HG02678 (cell line): ENCODE measurements around the gene LIPM.

Experiments
- ATAC-seq: cut with Tn5 transposase; IDR thresholded peaks from one replicate; pipeline ENCODE4 v1.9.1; 2021; ENCODE audit warnings: mild to moderate bottlenecking, moderate library complexity; ENCODE audit not compliant: unreplicated experiment

LIPM gene

GRCh38 chr10:88800152-88801125 lies 2.1 kb upstream of the LIPM start:
- no peak for ATAC-seq

- no peak for ATAC-seq
These were observed 1.1 kb downstream of the LIPM start for GRCh38 chr10:88803641-88804040.

- ATAC-seq, result no peak
These were observed 1.7 kb downstream of the LIPM start for GRCh38 chr10:88804083-88804812.

GRCh38 chr10:88805361-88805760 lies 2.8 kb downstream of the LIPM start:
- ATAC-seq, result no peak

- ATAC-seq, result no peak
These were observed 3.4 kb downstream of the LIPM start for GRCh38 chr10:88805924-88806323.

GRCh38 chr10:88809621-88810020 lies 7.1 kb downstream of the LIPM start:
- ATAC-seq, result no peak

- no peak for ATAC-seq
These were observed 7.8 kb downstream of the LIPM start for GRCh38 chr10:88810196-88810961.

- no peak for ATAC-seq
These were observed 10.7 kb downstream of the LIPM start for GRCh38 chr10:88813200-88813599.

- no peak for ATAC-seq
These were observed 16.8 kb downstream of the LIPM start for GRCh38 chr10:88819290-88819689.

- ATAC-seq, result no peak
These were observed 18.3 kb downstream of the LIPM start for GRCh38 chr10:88820748-88821401.

- no peak for ATAC-seq
These were observed 23.9 kb downstream of the LIPM start for GRCh38 chr10:88826388-88826787.

- no peak for ATAC-seq
These were observed 25.1 kb downstream of the LIPM start for GRCh38 chr10:88827671-88828070.

- ATAC-seq, result no peak
These were observed 25.8 kb downstream of the LIPM start for GRCh38 chr10:88828310-88828709.

GRCh38 chr10:88830643-88831268 lies 28.2 kb downstream of the LIPM start:
- no peak for ATAC-seq

GRCh38 chr10:88831709-88832108 lies 29.2 kb downstream of the LIPM start:
- ATAC-seq, result no peak

- ATAC-seq, result no peak
These were observed 29.8 kb downstream of the LIPM start for GRCh38 chr10:88832376-88832775.

GRCh38 chr10:88833156-88833555 lies 30.6 kb downstream of the LIPM start:
- no peak for ATAC-seq

- ATAC-seq, result no peak
These were observed 31.2 kb downstream of the LIPM start for GRCh38 chr10:88833723-88834122.

- peak; percentile 82 for ATAC-seq
These were observed 32.8 kb downstream of the LIPM start for GRCh38 chr10:88835096-88835909.

- peak; percentile 8 for ATAC-seq
These were observed 33.3 kb downstream of the LIPM start for GRCh38 chr10:88835910-88836221.
